Stimulated activated CD4-positive, alpha-beta T cell treated with anti-CD3 and anti-CD28 coated beads, Interleukin-12 subunit alpha, Interleukin-12 subunit beta, amount 100 ng/mL, for 48 hours (primary cell): Measurements from ENCODE around the gene HTRA3.

Source experiments
- DNase-seq, 3 donors: peaks; one replicate each; pipeline ENCODE4 v3.0.0-alpha.2; 2020; ENCODE audit warnings: low read depth in 2 of 3, low spot score in 1 of 3

The HTRA3 gene

DNA sequence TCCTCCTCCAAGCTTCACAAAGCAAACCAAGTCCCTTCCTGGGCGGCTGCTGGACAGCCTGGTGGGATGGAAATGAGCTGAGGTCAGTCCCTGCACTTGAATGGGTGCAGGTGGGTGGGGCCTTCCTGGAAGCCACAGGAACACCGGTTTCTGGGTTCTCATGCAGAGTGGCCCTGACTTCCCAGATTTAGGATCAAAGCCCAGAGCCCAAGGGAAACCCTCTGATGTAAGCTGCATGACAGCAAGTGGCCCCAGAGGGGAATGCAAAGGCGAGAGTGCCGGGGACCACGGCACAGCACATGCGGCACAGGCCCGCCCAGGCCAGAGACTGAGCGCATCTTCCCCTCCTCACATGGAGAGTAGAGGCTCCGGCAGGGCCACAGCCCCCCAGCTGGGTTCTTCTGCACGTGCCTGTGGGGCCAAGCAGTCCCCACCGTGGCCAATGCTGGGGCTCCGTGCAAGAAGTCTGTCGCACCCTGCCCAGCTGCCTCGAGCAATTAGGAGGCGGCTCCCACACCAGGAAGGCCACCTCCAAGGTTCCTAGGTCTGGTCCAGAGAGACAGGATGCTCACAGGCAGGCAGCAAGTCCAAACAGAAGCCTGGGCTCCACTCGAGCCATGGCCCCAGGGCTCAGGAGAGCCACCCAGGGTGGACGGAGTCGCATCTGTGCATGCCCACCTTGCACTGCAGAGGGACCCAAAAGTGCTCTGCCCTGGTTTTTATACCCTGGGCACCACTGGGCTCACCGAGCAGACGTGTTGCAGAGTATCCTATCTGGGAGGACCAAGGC, 83.0 kb downstream of the HTRA3 start:
- DNase-seq: no peak

DNA sequence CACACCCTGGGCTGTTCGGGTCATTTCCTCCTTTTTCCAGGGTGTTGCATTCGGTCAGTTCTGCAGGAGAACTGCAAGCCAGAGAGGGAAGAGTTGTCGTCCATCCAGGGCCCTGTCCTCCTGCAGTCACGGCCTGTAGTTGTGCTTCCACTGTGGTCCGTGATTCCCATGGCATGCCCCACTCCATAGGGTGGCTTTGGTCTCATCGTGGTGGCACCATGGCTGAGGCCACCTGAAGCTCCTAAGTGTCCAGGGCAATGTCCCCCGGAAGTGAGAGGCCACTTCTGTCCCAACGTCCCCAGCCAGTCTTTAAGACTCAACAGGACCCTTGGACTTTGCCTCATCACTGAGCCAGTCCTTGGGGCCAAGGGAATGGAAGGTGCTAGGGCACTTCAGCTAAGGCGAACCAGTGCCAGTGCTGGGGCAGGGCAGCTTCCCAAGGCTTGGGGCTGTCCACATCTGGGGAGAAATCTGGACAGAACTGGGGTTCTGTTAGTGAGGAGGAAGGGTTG, 83.7 kb downstream of the HTRA3 start:
- DNase-seq: no peak

DNA sequence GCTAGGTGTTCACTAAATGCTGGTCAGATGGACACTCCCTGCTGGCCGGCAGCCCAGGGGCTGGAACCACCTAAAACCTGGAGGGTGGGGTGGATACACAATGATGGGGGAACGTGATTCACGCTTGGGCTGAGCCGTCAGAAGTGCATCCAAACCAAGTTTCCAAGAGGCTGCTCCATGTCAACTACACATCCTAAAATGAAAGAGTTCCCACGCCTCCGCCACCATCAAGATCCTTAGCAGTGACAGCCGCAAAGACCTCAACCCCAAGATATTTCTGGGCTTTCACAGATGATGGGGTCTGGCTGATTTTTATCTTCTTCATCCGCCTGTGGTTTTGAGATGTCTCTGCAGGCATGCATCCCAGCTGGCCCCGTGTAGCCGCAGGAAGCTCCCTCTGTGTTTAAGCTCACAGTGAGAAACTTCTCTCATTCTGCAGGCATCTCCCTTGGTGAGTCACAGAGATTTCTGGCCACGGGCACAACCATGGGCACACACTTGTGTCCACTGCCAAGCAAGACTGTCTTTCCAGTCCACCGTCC, 84.4 kb downstream of the HTRA3 start:
- DNase-seq: no peak

DNA sequence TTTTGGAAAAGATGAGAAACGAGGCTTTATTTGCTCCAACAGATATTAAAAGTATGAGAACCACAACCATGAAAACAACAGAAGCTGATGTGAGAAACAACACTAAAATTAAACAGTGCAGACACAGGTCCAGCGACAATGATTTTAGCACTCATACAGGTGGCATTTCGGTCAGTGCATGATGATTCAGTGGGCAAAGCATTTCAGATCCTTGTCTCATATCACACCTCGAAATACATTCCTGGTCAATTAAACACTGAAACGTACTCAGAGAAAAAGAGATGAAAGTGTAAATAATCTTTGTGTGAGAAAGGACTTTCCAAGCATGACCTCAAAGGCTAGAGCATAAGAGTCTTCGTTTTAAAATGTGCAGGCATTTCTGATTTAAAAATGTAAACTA, 85.8 kb downstream of the HTRA3 start:
- DNase-seq: no peak

DNA sequence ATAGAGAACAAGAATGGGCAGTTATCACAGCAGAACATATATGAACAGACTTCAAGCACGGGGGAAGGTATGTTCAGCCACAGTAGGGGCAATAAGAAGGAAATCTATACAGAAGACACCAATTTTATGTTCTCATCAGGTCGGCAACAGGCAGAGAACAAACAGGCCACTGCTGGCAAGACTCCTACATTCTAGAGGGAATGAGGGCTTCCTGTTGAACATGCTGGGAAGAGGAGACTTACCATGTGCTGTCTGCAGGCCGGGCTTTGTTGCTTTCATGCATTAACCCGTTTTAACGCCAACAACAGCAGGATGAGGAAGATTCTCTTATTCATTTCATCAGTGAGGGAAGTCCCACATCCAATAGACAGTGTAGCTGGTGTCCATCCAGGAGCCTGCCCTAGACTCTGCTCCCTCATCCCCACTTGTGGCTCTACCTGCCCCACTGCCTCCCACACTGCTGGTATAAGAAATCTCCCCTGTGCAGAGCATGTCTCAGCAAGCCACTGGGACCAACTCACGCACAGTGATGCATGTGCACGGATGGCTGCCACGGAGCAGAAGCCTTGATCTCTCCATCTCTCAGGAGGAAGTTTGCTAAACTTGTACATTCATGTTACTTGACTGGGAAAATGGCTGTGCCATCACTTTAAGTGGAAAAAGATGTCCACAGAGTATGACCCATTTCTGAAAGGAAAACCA, 86.5 kb downstream of the HTRA3 start:
- DNase-seq: no peak
